Measurements from ENCODE around the gene TCP10L. TPM values are rescaled to one million over a fixed set of nuclear protein-coding genes. Genes with fewer than 3 reads are reported as not detected.

The TCP10L gene
- total and polyA plus RNA-seq, 2 of the 13 experiments (the other 11 are each of a cell fraction or from before 2014, with no cell fraction given) = 0.90 to 2.4 TPM

DNA sequence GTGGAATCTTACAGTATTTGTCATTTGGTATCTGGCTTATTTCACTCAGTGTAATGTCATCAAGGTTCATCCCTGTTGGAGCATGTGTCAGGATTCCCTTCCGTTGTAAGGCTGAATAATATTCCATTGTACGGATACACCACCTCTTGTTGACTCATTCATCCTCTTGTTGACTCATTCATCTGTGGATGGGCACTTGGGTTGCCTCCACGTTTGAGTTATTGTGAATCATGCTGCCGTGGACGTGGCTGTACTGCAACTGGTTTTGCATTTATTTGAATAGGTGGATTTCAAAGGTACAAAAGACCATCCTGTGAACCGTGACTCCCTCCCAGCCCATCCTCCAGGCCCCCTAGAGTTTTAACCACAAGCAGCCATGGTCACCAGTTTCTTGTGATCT, 11.9 kb upstream of the TCP10L start (continued):
- TF ChIP-seq, protein P1, sequence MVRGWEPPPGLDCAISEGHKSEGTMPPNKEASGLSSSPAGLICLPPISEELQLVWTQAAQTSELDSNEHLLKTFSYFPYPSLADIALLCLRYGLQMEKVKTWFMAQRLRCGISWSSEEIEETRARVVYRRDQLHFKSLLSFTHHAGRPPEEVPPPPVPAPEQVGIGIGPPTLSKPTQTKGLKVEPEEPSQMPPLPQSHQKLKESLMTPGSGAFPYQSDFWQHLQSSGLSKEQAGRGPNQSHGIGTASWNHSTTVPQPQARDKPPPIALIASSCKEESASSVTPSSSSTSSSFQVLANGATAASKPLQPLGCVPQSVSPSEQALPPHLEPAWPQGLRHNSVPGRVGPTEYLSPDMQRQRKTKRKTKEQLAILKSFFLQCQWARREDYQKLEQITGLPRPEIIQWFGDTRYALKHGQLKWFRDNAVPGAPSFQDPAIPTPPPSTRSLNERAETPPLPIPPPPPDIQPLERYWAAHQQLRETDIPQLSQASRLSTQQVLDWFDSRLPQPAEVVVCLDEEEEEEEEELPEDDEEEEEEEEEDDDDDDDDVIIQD (CRISPR knock-in tag; IDR thresholded peaks at IDR 0.05; ENCODE audit: low read depth) = 0 out of 2 replicates have a peak, but pooled peaks have one; percentile 31
- TF ChIP-seq ZMAT3 (CRISPR knock-in tag; conservative IDR thresholded peaks at IDR 0.05) = no peak
- TF ChIP-seq SATB2 (CRISPR knock-in tag; IDR thresholded peaks at IDR 0.05) = no peak
- TF ChIP-seq, protein P2, sequence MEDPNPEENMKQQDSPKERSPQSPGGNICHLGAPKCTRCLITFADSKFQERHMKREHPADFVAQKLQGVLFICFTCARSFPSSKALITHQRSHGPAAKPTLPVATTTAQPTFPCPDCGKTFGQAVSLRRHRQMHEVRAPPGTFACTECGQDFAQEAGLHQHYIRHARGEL (CRISPR knock-in tag; IDR thresholded peaks at IDR 0.05) = no peak
- TF ChIP-seq SP4 (CRISPR knock-in tag; IDR thresholded peaks at IDR 0.05) = no peak
- peak; percentile 83 for TF ChIP-seq JUNB (CRISPR knock-in tag; IDR thresholded peaks at IDR 0.05; ENCODE audit: borderline replicate concordance)
- TF ChIP-seq RAD51 (IDR thresholded peaks at IDR 0.05; ENCODE audit: borderline replicate concordance) = no peak
- no peak for TF ChIP-seq SP140L (CRISPR knock-in tag; IDR thresholded peaks at IDR 0.05; ENCODE audit: borderline replicate concordance)
- no peak for TF ChIP-seq HOXD1 (CRISPR knock-in tag; IDR thresholded peaks at IDR 0.05)
- TF ChIP-seq RFXANK (CRISPR knock-in tag; IDR thresholded peaks at IDR 0.05) = no peak

DNA sequence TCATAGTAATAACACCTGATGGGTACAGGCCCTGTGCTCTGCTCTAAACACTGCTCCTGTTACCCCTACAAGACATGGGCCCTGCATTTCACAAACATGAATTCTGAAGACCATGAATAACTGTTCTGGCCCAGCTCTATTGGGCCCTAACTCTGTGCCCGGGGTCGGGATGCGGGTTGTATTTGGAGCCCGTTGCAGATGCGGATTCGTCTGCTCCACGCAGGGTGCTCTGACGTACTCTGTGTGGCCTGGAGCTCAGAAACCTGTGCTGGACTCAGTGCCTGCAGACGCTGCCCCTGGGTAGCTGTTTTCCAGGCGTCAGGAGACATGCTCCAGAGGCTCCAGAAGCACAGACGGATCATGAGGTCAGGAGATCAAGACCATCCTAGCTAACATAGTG, 10.1 kb upstream of the TCP10L start:
- WGBS (ENCODE audit: low lambda C conversion rate) = 100% methylated on average over 9 of the region's 11 CpGs
- FAIRE-seq (no peak), DNase-seq (ENCODE audit: low spot score) (no peak), ATAC-seq (no peak)
- intact Hi-C loops (cut with micrococcal nuclease; ENCODE audit: unreplicated experiment) = loop anchor here (5.0 to 10.0 kb wide), 2 partner anchors 318 to 1609 kb away; partner anchors contain the start of gene MIS18A
- in situ Hi-C loops (cut with HindIII; ENCODE audit: extremely low pct_ligation_motif_present, low pct_unique_long_range_greater_than_20kb) = no loop called here
- Histone ChIP-seq H3K27ac (ENCODE audit: extremely low read length, insufficient read depth, low read length) (no peak overlapping the region), H2AFZ (ENCODE audit: low read length) (no peak overlapping the region), H4K20me1 (ENCODE audit: insufficient read depth, low read length) (no peaks in the 10 kb centered on the region), H3K36me3 (replicated peaks in 1 of 2; ENCODE audit: control insufficient read depth in 1 of 2, insufficient read depth in 2 of 2, low read length in 2 of 2) (no peaks in the 10 kb centered on the region; a peak in 1 of 5 replicates), H3K4me2 (ENCODE audit: low read depth, low read length) (no peak overlapping the region), H3K27me3 (ENCODE audit: control insufficient read depth in 1 of 2, insufficient read depth in 2 of 2, low read length in 2 of 2) (no peaks in the 10 kb centered on the region), H3K4me1 (ENCODE audit: insufficient read depth, low read length) (peaks cover 89% of the 10 kb centered on the region), H3K79me2 (ENCODE audit: insufficient read depth, low read length) (no peaks in the 10 kb centered on the region), H3K9ac (ENCODE audit: insufficient read depth, low read depth, low read length) (no peak overlapping the region), H3K4me3 (replicated peaks in 1 of 3; ENCODE audit: insufficient read depth in 1 of 3, low read depth in 2 of 3, low read length in 3 of 3) (no peak overlapping the region), H3K9me3 (ENCODE audit: low read length) (no peaks in the 10 kb centered on the region)
- ChIA-PET POLR2A (no interaction called here), CTCF (ENCODE audit: low intra/inter-chr PET ratio, low total read pairs) (no interaction called here)
- BruUV-seq (replicated peaks) = no TSS peak
- TF ChIP-seq AKAP8 (CRISPR knock-in tag; IDR thresholded peaks at IDR 0.05) (no peak), ERF (CRISPR knock-in tag; IDR thresholded peaks at IDR 0.05) (no peak), MBNL3 (CRISPR knock-in tag; conservative IDR thresholded peaks at IDR 0.05) (no peak), ZNF446 (CRISPR knock-in tag; IDR thresholded peaks at IDR 0.05) (no peak), RFXANK (CRISPR knock-in tag; IDR thresholded peaks at IDR 0.05) (no peak), ZNF143 (CRISPR knock-in tag; IDR thresholded peaks at IDR 0.05) (no peak), KLF13 (CRISPR knock-in tag; IDR thresholded peaks at IDR 0.05) (no peak), ZNF768 (CRISPR knock-in tag; IDR thresholded peaks at IDR 0.05) (no peak), ZNF772 (CRISPR knock-in tag; IDR thresholded peaks at IDR 0.05) (no peak), ZBTB21 (CRISPR knock-in tag; IDR thresholded peaks at IDR 0.05) (no peak), SMYD3 (CRISPR knock-in tag; IDR thresholded peaks at IDR 0.05) (no peak), ZNF615 (CRISPR knock-in tag; IDR thresholded peaks at IDR 0.05; ENCODE audit: borderline replicate concordance) (no peak)
- TF ChIP-seq, protein P3, sequence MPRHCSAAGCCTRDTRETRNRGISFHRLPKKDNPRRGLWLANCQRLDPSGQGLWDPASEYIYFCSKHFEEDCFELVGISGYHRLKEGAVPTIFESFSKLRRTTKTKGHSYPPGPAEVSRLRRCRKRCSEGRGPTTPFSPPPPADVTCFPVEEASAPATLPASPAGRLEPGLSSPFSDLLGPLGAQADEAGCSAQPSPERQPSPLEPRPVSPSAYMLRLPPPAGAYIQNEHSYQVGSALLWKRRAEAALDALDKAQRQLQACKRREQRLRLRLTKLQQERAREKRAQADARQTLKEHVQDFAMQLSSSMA (CRISPR knock-in tag; IDR thresholded peaks at IDR 0.05) = no peak
- TF ChIP-seq, protein P4, sequence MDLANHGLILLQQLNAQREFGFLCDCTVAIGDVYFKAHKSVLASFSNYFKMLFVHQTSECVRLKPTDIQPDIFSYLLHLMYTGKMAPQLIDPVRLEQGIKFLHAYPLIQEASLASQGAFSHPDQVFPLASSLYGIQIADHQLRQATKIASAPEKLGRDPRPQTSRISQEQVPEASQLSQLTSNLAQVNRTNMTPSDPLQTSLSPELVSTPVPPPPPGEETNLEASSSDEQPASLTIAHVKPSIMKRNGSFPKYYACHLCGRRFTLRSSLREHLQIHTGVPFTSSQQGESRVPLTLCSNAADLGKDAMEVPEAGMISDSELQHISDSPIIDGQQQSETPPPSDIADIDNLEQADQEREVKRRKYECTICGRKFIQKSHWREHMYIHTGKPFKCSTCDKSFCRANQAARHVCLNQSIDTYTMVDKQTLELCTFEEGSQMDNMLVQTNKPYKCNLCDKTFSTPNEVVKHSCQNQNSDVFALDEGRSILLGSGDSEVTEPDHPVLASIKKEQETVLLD (CRISPR knock-in tag; IDR thresholded peaks at IDR 0.05; ENCODE audit: low read depth) = no peak

Data from HepG2 (cell line).